GM23248 (cell line): Measurements from ENCODE around the gene SSX2IP.

Source experiments
- EZH2 ChIP-seq: fragments of 200-600 bp; sonication (generic); IDR thresholded peaks from 2 replicates; pipeline ENCODE4 v1.6.1; 2018; ENCODE audit warnings: antibody characterized with exemption, mild to moderate bottlenecking; ENCODE audit not compliant: insufficient read depth, poor library complexity, severe bottlenecking
- EZH2phosphoT487 ChIP-seq: fragments of 200-600 bp; sonication (generic); IDR thresholded peaks from 2 replicates; pipeline ENCODE4 v1.6.1; 2018; ENCODE audit warnings: antibody characterized with exemption, moderate library complexity, mild to moderate bottlenecking, low read depth; ENCODE audit not compliant: insufficient read depth

DNA sequence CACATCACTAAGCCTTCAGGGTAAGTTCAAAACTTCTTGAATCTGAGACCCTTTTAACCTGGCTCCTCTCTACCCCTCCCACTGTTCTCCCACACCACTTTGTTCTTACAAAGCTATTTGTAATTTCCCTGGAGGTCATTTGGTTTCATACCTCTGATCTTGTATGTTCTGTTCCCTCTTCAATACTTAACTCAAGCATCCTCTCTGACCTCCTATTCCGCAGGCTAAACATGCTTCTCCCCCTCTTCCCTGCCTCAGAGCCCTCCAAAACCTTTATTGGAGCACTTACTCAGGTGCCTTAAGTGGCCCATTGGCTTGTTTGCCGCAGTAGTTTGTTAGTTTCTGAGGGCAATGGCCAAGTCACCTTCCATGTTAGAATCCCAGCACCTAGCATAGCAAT is 54.8 kb downstream of the SSX2IP start:
- TF ChIP-seq EZH2phosphoT487 (no peak), EZH2 (no peak)
